NCI-H526 (cell line): ENCODE measurements around the gene P2RX6.
"Not testable (repeated sequence)": the region's sequence is repeated elsewhere in the genome, so short reads cannot be mapped to it uniquely, and the experiment has no call there.

ENCODE experiments used
- DNase-seq, 2 experiments: peaks; one replicate each; lab custom pipeline; 2025; lab: John Stamatoyannopoulos, UW

The P2RX6 gene

DNA sequence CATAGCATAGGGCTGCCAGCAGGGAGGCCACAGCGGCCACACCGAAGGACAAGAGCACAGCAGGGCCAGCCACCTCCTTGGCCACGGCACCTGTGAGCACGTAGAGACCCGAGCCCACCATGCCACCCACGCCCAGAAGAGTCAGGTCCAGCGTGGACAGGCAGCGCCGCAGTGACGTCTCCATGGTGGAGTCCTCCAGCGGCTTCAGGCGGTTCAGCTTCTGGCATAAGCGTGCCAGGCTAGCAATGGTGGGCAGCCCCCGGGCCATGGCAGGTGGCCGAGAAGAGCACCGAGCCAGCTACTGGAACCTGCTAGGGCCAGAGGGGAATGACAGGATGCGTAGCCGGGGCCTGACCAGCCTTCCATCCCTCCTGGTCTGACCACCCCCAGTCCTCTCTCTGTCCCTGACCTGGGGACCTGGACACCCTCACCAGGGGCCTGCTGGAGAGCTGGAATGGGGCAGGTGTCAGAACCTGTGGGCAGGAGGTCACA lies 16.6 kb downstream of the P2RX6 start:
- DNase-seq: no peak

- peak in 1 of 2 experiments; percentile 34 for DNase-seq
These were observed 17.3 kb downstream of the P2RX6 start, which contains the start of gene SLC7A4 for GRCh38 chr22:21032037-21032867. SLC7A4 (minus strand) TSS chr22:21032561; CDS start chr22:21031812, 749 bp downstream.

DNA sequence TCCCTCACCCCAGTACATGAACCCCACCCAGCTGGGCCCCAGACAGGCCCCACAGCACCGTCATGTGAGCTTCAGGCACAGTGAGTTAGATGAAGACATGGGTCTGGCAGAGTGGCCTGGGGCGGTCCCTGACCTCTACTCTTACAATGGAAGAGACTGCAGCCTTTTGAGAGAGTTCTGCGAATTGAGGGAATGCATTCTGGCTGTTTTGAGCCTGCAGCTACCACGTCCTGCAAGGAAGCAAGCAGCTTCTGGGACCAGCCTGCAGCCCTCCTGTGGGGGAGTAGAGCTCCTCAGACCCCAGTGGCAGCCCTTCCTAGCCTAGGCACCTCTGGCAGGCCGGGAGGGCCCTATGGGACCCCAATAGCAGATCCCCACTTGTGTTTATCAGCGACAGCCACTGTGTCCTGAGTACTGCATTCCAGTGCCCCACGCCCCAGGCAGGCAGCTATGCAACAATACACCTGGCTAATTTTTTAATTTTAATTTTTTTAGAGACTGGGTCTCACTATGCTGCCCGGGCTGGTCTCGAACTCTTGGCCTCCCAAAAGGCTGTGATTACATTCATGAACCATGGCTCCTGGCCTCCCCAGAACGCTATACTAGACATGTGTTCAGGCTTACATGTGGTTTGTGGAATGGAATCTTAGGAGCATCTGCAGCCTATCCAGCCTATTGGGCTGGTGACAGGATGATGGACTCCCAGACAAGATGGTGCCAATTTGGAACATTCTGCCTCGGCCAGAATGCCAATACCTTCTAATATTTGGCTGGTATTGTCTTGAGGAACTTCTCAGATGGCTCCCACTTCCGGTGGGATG lies 18.1 kb downstream of the P2RX6 start:
- no peak for DNase-seq

DNA sequence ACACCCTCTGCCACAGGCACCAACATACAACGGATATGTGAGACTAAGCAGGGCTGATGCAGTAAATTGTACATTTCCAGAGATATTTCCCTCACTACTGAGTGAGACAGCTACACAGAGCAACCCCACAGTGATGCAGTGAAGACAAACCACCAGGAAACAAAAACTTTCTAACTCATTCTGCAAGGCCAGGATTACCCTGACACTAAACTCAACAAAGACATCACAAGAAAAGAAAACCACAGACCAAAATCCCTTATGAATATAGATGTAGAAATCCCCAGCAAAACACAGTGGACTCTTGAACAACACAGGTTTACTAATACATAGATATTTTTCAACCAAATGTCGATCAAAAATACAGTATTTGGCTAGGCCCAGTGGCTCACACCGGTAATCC lies 18.9 kb downstream of the P2RX6 start:
- no peak for DNase-seq

- DNase-seq: no peak
These were observed 20.0 kb downstream of the P2RX6 start for GRCh38 chr22:21034989-21035388.

DNA sequence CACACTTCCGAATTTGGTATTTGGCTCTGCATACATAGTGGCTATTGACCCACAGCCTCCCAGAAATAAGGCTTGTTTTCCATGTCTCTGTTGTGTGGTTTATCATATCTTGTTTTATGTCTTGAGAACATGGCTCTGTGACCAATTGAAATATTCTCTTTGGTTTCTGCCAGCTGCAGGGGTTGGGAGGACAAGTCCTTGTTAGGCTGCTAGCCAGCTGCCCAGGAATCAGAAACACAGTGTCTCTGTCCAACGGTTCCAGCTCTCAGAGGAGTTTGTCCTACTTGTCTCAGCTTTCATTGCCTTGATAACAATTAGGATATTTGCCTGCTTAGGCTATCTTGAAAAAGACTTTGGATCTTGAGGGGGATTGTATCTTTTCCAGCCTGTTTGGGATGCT lies 23.4 kb downstream of the P2RX6 start:
- no peak for DNase-seq

GRCh38 chr22:21039158-21039557 lies 24.2 kb downstream of the P2RX6 start:
- DNase-seq: not testable (repeated sequence)

DNA sequence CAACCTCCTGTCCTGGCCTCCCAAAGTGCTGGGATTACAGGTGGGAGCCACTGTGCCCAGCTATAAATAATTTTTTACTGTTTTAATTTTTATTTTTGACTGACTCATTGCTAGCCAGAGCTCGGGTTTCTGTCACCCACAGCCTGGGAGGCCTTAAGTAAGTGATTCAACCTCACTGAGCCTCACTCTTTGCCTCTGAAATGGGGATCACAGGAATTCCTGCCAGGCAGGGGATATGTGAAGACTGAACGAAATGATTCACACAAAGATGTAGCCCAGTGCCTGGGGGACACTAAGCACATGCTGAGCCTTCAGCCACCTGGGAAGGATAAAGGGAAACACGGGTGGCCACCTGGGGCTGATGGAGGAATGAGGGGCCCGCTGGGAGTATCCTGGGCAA lies 27.0 kb downstream of the P2RX6 start:
- no peak for DNase-seq

- DNase-seq: no peak
These were observed 28.3 kb downstream of the P2RX6 start for GRCh38 chr22:21042978-21043859.

DNA sequence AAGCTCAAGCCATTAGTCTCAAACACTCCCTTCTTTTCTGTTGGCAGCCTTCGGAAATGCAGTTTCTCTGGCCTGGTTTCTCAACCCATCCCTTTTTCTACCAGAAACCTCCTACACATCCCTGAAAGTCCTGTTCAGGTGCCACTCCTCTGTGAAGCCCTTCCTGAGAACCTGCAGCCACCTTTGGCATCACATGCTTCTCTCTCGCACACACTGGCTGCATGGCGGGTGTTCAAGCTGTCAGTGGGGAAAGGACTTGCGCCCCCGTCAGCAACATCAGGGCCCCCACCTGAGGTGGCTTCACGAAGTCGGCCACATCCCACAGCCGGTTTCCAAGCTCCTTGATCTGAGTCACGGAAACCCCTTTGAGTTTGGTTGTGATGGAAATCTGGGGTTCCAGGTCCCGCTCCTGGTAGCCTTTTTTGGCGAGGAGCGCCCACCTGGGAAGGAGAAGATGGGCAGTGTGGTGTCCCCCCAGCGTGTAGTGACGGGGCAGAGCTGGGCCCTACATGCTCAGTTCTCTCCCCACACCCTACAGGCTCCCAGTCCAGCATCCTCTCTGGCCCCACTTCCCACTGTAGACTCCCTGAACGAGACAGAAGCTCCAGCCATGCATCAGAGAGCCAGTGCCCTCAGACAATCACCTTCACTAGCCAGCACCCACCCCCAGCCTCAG lies 29.0 kb downstream of the P2RX6 start:
- DNase-seq: no peak

DNA sequence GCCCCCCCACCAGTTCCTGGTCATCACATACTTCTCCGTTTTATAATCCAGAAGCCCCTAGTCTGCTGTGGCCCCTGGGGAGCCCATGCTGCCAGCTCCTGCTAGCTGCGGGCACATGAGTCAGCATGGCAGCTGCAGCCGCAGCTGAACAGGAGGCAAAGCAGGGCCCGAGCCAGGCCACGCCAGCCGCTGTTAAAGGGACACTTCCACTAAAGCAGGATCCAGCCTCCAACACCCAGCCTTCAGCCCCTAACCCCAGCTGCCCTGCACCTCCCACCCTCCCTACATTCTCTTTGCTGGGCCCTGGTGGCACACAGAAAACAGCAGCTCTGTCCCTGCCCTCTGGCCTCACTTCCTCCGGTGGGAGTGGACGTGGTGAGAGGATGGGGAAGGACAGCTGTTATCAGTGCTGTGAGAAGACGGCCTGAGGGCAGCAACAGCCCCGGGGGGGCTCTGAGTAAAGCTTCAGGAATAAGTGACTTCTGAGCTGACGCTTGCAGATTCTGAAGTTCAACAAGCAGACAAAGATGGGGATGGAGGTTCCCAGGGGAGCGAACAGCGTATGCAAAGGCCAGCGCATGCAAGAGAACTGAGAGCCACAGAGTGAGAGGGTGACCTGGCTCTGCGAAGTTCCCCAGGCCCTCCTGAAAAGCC lies 30.1 kb downstream of the P2RX6 start:
- DNase-seq: peak in 1 of 2 experiments; percentile 46

DNA sequence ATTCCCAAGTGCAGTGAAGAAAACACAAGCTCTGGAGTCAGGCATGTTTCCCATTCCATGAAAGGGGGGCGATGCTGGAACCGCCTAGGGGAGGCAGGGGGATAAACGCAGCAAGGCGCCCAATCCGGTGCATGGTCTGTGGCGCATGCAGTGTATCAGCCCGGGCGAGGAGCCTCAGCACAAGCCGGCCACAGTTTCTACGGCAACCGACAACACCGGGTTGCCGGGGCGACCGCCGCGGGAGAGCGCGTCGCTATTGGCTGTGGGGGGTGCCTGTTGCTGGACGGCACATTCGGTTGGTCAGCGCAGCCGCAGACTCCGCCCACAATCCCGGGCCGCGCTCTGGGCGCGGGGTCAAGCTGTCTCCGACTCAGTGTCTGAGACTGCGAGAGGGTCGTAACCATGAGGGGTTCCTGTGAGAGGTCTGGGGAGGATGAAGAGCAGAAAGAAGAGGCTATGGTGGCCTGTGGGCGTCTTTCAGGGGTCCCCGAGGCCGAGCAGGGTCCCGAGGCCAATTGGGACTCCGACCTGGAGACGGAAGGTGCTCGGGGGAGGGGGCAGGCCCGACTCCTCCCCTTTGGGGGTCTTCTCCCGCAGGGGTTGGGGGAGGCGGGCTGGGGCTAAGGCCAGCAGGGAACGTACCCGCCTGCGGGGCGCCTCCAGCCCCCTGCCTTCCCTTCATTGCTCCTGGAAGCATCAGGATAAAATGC lies 30.8 kb downstream of the P2RX6 start, which contains the start of gene LRRC74B:
LRRC74B (plus strand) TSS at position 362 of the 710 bp plus-strand sequence; CDS start at position 403, 41 bp downstream.
- DNase-seq: peak; percentile 66 to 92

DNA sequence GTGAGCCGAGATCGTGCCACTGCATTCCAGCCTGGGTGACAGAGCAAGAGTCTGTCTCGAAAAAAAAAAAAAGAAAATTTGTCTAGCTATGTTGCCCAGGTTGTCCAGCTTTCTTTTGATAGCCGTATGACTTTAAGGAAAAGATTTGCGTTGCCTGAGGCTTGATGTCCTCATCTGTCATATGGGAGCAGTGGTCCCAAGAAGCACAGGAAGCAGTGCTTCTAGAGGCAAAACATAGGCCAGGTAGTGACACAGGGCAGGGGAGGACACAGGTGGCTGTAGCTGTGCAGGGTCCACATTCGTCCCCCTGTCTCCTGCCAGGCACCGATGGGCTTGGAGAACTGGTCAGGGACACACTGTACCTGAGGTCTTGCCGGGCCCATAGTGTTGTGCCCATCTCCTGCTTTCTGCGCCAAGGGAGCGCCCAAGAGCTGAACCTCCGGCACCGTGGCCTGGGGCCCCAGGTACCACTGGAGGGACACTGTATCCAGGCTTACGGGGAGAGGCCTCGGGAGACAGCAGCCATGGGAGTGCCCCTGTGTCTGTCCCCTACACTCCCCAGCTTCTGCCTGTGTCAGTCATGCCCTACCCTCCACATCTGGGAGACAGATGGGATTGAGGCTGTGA lies 32.2 kb downstream of the P2RX6 start:
- DNase-seq: no peak

DNA sequence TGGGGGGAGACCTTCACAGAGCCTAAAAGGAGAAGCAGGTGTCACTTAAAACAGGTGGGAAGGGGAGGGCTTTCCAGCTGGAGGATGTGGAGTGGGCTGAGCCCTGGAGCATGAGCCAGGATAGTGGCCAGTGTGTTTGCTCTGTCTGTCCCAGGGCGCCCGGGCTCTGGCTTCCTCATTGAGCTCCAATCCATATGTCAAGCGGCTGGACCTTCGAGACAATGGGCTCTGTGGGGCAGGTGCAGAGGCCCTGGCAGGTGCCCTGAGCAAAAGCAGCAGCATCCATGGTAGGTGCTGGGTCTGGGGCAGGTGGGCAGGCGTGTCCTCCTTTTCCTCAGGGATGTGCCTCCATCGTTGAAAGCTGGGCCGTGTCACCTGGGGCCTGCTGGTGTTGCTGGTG lies 32.8 kb downstream of the P2RX6 start:
- no peak for DNase-seq

DNA sequence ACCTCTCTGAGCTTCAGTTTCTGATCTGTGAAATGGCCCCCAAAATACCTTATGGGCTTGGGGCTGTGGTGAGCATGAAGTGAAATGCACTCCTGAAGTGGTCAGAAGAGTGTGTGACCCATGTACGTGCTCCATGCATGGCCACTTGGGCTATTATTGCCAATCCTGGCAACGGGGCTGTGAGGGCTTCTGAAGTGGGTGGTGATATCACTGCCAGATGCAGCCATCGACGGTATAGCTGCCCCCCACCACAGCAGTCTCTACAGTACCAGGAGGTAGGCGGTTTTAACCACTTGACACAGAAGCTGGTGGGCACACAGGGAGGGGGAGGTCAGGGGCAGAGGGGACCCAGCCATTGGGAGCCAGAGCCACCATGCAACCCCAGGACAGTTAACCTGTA lies 33.5 kb downstream of the P2RX6 start:
- DNase-seq: not testable (repeated sequence)

- DNase-seq: not testable (repeated sequence)
These were observed 34.0 kb downstream of the P2RX6 start for GRCh38 chr22:21048965-21049364.

- no peak for DNase-seq
These were observed 36.3 kb downstream of the P2RX6 start for GRCh38 chr22:21051145-21051830.

GRCh38 chr22:21051831-21052400 lies 37.0 kb downstream of the P2RX6 start:
- no peak for DNase-seq
